Measurements from ENCODE around the gene NF2.

DNA sequence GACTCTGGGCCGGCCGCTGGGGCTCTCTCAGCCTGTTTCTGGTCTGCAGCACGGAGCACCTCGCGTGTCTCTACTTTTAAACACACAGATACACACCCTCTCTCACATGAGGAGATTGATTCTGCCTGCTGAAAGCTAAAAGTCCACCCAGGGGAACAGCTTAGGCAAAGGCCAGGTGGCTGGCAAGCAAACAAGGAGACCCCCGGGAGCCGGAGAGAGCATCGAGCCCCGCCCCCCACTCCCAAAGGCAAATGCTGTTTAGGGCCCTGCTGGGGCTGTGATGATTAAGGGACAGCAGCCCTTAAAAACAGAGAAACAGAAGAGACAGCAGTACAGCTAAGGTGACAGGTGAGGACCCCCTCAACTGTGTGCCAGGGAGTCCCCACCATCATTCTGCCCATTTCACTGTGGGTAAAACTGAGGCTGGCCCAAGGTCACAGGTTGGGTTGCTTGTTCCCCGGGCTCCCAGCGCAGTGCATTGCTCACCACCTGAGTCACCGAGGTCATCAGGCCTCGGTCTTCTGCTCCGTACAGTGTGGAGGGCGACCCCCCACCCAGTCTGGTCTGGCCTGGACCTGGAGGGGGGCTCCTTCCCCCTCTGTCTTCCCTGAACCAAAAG is 123.2 kb downstream of the NF2 start:
- TF ChIP-seq, protein P1, sequence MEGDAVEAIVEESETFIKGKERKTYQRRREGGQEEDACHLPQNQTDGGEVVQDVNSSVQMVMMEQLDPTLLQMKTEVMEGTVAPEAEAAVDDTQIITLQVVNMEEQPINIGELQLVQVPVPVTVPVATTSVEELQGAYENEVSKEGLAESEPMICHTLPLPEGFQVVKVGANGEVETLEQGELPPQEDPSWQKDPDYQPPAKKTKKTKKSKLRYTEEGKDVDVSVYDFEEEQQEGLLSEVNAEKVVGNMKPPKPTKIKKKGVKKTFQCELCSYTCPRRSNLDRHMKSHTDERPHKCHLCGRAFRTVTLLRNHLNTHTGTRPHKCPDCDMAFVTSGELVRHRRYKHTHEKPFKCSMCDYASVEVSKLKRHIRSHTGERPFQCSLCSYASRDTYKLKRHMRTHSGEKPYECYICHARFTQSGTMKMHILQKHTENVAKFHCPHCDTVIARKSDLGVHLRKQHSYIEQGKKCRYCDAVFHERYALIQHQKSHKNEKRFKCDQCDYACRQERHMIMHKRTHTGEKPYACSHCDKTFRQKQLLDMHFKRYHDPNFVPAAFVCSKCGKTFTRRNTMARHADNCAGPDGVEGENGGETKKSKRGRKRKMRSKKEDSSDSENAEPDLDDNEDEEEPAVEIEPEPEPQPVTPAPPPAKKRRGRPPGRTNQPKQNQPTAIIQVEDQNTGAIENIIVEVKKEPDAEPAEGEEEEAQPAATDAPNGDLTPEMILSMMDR (IDR thresholded peaks at IDR 0.05; ENCODE audit: low read depth, low read length): no peak
- TF ChIP-seq POLR2A (IDR thresholded peaks at IDR 0.05; ENCODE audit: extremely low read depth, insufficient read length): no peak
- TF ChIP-seq, protein P2, sequence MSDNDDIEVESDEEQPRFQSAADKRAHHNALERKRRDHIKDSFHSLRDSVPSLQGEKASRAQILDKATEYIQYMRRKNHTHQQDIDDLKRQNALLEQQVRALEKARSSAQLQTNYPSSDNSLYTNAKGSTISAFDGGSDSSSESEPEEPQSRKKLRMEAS (IDR thresholded peaks at IDR 0.05; ENCODE audit: low read depth, low read length): no peak

All from NB4 (cell line).